ENCODE measurements around the gene ZNF57. TPM values are rescaled to one million over a fixed set of nuclear protein-coding genes. Genes with fewer than 3 reads are reported as not detected.

ZNF57 gene
- total and polyA plus RNA-seq, 2 of the 13 experiments (the other 11 are each of a cell fraction or from before 2014, with no cell fraction given) = 6.6 to 17.5 TPM

GRCh38 chr19:2867025-2867991 lies 33.4 kb upstream of the ZNF57 start, which contains the start of gene ZNF556 (continued):
- TF ChIP-seq, protein P1, sequence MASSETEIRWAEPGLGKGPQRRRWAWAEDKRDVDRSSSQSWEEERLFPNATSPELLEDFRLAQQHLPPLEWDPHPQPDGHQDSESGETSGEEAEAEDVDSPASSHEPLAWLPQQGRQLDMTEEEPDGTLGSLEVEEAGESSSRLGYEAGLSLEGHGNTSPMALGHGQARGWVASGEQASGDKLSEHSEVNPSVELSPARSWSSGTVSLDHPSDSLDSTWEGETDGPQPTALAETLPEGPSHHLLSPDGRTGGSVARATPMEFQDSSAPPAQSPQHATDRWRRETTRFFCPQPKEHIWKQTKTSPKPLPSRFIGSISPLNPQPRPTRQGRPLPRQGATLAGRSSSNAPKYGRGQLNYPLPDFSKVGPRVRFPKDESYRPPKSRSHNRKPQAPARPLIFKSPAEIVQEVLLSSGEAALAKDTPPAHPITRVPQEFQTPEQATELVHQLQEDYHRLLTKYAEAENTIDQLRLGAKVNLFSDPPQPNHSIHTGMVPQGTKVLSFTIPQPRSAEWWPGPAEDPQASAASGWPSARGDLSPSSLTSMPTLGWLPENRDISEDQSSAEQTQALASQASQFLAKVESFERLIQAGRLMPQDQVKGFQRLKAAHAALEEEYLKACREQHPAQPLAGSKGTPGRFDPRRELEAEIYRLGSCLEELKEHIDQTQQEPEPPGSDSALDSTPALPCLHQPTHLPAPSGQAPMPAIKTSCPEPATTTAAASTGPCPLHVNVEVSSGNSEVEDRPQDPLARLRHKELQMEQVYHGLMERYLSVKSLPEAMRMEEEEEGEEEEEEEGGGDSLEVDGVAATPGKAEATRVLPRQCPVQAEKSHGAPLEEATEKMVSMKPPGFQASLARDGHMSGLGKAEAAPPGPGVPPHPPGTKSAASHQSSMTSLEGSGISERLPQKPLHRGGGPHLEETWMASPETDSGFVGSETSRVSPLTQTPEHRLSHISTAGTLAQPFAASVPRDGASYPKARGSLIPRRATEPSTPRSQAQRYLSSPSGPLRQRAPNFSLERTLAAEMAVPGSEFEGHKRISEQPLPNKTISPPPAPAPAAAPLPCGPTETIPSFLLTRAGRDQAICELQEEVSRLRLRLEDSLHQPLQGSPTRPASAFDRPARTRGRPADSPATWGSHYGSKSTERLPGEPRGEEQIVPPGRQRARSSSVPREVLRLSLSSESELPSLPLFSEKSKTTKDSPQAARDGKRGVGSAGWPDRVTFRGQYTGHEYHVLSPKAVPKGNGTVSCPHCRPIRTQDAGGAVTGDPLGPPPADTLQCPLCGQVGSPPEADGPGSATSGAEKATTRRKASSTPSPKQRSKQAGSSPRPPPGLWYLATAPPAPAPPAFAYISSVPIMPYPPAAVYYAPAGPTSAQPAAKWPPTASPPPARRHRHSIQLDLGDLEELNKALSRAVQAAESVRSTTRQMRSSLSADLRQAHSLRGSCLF (CRISPR knock-in tag; IDR thresholded peaks at IDR 0.05; ENCODE audit: borderline replicate concordance) = no peak
- peak; percentile 80 for TF ChIP-seq ZNF296 (CRISPR knock-in tag; conservative IDR thresholded peaks at IDR 0.05)
- TF ChIP-seq SMC3 (IDR thresholded peaks at IDR 0.05; ENCODE audit: low read length) = 0 out of 2 replicates have a peak, but pooled peaks have one; percentile 1
- TF ChIP-seq ZBTB39 (CRISPR knock-in tag; IDR thresholded peaks at IDR 0.05) = no peak
- TF ChIP-seq DR1 (CRISPR knock-in tag; IDR thresholded peaks at IDR 0.05) = peak; percentile 88
- TF ChIP-seq SRSF9 (IDR thresholded peaks at IDR 0.05; ENCODE audit: borderline replicate concordance, insufficient read depth, low read depth, low read length, poor library complexity, severe bottlenecking) = no peak
- no peak; the same call in 1 of the 2 replicates for TF ChIP-seq ZNF777 (CRISPR knock-in tag; IDR thresholded peaks at IDR 0.05)
- peak; percentile 30; the same call in 1 of the 2 replicates for TF ChIP-seq KMT2B (CRISPR knock-in tag; IDR thresholded peaks at IDR 0.05)
- TF ChIP-seq SRF (IDR thresholded peaks at IDR 0.05; ENCODE audit: low read depth, low read length) = peak; percentile 85
- peak; percentile 98 for TF ChIP-seq NFYB (CRISPR knock-in tag; IDR thresholded peaks at IDR 0.05)
- peak; percentile 90 for TF ChIP-seq ZEB1 (IDR thresholded peaks at IDR 0.05; ENCODE audit: insufficient replicate concordance, low read depth)
- TF ChIP-seq ZSCAN12 (CRISPR knock-in tag; IDR thresholded peaks at IDR 0.05) = no peak
- TF ChIP-seq SOX6 (IDR thresholded peaks at IDR 0.05) = no peak
- peak; percentile 54; the same call in 1 of the 2 replicates for TF ChIP-seq SOX6 (CRISPR knock-in tag; IDR thresholded peaks at IDR 0.05)
- peak; percentile 45; the same call in 1 of the 2 replicates for TF ChIP-seq PAX8 (CRISPR knock-in tag; IDR thresholded peaks at IDR 0.05; ENCODE audit: borderline replicate concordance)
- peak; percentile 88 for TF ChIP-seq RBFOX2 (IDR thresholded peaks at IDR 0.05; ENCODE audit: low read depth, low read length)
- peak; percentile 79 for TF ChIP-seq MXD3 (CRISPR knock-in tag; IDR thresholded peaks at IDR 0.05)
- TF ChIP-seq, protein P2, sequence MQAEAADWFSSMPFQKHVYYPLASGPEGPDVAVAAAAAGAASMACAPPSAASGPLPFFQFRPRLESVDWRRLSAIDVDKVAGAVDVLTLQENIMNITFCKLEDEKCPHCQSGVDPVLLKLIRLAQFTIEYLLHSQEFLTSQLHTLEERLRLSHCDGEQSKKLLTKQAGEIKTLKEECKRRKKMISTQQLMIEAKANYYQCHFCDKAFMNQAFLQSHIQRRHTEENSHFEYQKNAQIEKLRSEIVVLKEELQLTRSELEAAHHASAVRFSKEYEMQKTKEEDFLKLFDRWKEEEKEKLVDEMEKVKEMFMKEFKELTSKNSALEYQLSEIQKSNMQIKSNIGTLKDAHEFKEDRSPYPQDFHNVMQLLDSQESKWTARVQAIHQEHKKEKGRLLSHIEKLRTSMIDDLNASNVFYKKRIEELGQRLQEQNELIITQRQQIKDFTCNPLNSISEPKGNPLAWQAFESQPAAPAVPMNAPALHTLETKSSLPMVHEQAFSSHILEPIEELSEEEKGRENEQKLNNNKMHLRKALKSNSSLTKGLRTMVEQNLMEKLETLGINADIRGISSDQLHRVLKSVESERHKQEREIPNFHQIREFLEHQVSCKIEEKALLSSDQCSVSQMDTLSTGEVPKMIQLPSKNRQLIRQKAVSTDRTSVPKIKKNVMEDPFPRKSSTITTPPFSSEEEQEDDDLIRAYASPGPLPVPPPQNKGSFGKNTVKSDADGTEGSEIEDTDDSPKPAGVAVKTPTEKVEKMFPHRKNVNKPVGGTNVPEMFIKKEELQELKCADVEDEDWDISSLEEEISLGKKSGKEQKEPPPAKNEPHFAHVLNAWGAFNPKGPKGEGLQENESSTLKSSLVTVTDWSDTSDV (CRISPR knock-in tag; IDR thresholded peaks at IDR 0.05) = peak; percentile 87; the same call in 1 of the 2 replicates
